Right atrium auricular region (tissue), 2 donors: ENCODE measurements around the gene ANKRD11. TPM values are rescaled to one million over a fixed set of nuclear protein-coding genes. Genes with fewer than 3 reads are reported as not detected.
A peak's percentile ranks its signal among the peaks of the same experiment; 100 is the strongest.
"Not testable (repeated sequence)": the region's sequence is repeated elsewhere in the genome, so short reads cannot be mapped to it uniquely, and the experiment has no call there.

Experiments used
- DNase-seq: peaks from one replicate; pipeline ENCODE4 v3.0.0-alpha.2; 2019; ENCODE audit warnings: low spot score
- H3K27ac ChIP-seq, 2 donors: fragments of 200-600 bp; sonication (generic); 1 replicate in 1 of 2; 2 replicates in 1 of 2; pipeline ENCODE4 v1.5.1; 2016 to 2019
- H3K27me3 ChIP-seq, 2 donors: fragments of 200-600 bp; sonication (generic); one replicate each; pipeline versions ENCODE4 v1.5.1 to v1.6.0; 2017 to 2019
- H3K36me3 ChIP-seq: fragments of 200-600 bp; sonication (generic); one replicate; pipeline ENCODE4 v1.5.1; 2016
- H3K4me1 ChIP-seq, 2 donors: fragments of 200-600 bp; sonication (generic); one replicate each; pipeline versions ENCODE4 v1.5.1 to v1.6.0; 2017 to 2019
- H3K4me3 ChIP-seq, 2 donors: fragments of 200-600 bp; sonication (generic); 1 replicate in 1 of 2; 2 replicates in 1 of 2; pipeline ENCODE4 v1.5.1; 2017 to 2019; ENCODE audit warnings: mild to moderate bottlenecking in 1 of 2, moderate library complexity in 1 of 2
- H3K9me3 ChIP-seq, 2 donors: fragments of 200-600 bp; sonication (generic); one replicate each; pipeline ENCODE4 v1.5.1; 2019
- total RNA-seq, 2 donors: library from RNA; depleted of rRNA; stranded (reverse); fragments of >200 nt; gene quantifications; one replicate each; pipeline ENCODE4 v1.1.0, GENCODE V29; 2016
- TF ChIP-seq, protein P1 (sequence below), 2 donors: fragments of 200-600 bp; sonication (generic); IDR thresholded peaks; one replicate each; pipeline ENCODE4 v1.5.1; 2019; ENCODE audit warnings: antibody characterized with exemption in 2 of 2

The ANKRD11 gene
- total RNA-seq, 2 donors from 2014 or later = 55.2 to 68.1 TPM

- no peak overlapping the region for H3K27ac ChIP-seq
- H3K4me3 ChIP-seq = no peak overlapping the region
- H3K36me3 ChIP-seq = no peaks in the 10 kb centered on the region
- no peaks in the 10 kb centered on the region for H3K9me3 ChIP-seq
- no peaks in the 10 kb centered on the region for H3K27me3 ChIP-seq
- no peak for DNase-seq
- TF ChIP-seq, protein P1, sequence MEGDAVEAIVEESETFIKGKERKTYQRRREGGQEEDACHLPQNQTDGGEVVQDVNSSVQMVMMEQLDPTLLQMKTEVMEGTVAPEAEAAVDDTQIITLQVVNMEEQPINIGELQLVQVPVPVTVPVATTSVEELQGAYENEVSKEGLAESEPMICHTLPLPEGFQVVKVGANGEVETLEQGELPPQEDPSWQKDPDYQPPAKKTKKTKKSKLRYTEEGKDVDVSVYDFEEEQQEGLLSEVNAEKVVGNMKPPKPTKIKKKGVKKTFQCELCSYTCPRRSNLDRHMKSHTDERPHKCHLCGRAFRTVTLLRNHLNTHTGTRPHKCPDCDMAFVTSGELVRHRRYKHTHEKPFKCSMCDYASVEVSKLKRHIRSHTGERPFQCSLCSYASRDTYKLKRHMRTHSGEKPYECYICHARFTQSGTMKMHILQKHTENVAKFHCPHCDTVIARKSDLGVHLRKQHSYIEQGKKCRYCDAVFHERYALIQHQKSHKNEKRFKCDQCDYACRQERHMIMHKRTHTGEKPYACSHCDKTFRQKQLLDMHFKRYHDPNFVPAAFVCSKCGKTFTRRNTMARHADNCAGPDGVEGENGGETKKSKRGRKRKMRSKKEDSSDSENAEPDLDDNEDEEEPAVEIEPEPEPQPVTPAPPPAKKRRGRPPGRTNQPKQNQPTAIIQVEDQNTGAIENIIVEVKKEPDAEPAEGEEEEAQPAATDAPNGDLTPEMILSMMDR (IDR thresholded peaks at IDR 0.05) = no peak
- peaks cover 0 to 46% of the 10 kb centered on the region in 2 donors for H3K4me1 ChIP-seq
These were observed 33.9 kb downstream of the ANKRD11 start for GRCh38 chr16:89456419-89456959.

DNA sequence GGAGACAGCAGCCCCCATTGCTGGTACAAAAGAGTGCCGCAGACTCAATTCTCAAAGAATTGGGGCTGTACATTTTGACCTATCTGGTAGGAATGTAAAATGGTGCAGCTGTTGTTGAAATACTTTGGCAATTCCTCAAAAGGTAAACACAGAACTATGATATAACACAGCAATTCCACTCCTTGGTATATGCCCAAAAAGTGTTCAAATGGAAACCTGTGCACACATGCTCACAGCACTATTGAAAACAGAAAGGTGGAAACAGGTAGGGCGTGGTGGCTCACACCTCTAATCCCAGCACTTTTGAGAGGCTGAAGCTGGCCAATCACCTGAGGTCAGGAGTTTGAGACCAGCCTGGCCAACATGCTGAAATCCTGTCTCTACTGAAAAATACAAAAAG, 34.7 kb downstream of the ANKRD11 start:
- DNase-seq = no peak
- Histone ChIP-seq H3K27ac (no peak overlapping the region), H3K27me3 (no peaks in the 10 kb centered on the region), H3K9me3 (no peaks in the 10 kb centered on the region), H3K4me3 (no peak overlapping the region), H3K36me3 (no peaks in the 10 kb centered on the region), H3K4me1 (peaks cover 0 to 43% of the 10 kb centered on the region in 2 donors)
- TF ChIP-seq, protein P1 (IDR thresholded peaks at IDR 0.05) = no peak

- DNase-seq = no peak
- no peaks in the 10 kb centered on the region for H3K27me3 ChIP-seq
- H3K36me3 ChIP-seq = no peaks in the 10 kb centered on the region
- H3K4me3 ChIP-seq = no peak overlapping the region
- TF ChIP-seq, protein P1 (IDR thresholded peaks at IDR 0.05) = no peak
- H3K9me3 ChIP-seq = no peaks in the 10 kb centered on the region
- H3K27ac ChIP-seq = no peak overlapping the region
- peaks cover 0 to 42% of the 10 kb centered on the region in 2 donors for H3K4me1 ChIP-seq
These were observed 35.2 kb downstream of the ANKRD11 start for GRCh38 chr16:89455178-89455577.

- H3K9me3 ChIP-seq, DNase-seq, H3K4me3 ChIP-seq, H3K27me3 ChIP-seq, H3K36me3 ChIP-seq, H3K27ac ChIP-seq: not testable (repeated sequence)
- H3K4me1 ChIP-seq = peaks cover 0 to 37% of the 10 kb centered on the region in 2 donors
These were observed 35.8 kb downstream of the ANKRD11 start for GRCh38 chr16:89454378-89455125.

DNA sequence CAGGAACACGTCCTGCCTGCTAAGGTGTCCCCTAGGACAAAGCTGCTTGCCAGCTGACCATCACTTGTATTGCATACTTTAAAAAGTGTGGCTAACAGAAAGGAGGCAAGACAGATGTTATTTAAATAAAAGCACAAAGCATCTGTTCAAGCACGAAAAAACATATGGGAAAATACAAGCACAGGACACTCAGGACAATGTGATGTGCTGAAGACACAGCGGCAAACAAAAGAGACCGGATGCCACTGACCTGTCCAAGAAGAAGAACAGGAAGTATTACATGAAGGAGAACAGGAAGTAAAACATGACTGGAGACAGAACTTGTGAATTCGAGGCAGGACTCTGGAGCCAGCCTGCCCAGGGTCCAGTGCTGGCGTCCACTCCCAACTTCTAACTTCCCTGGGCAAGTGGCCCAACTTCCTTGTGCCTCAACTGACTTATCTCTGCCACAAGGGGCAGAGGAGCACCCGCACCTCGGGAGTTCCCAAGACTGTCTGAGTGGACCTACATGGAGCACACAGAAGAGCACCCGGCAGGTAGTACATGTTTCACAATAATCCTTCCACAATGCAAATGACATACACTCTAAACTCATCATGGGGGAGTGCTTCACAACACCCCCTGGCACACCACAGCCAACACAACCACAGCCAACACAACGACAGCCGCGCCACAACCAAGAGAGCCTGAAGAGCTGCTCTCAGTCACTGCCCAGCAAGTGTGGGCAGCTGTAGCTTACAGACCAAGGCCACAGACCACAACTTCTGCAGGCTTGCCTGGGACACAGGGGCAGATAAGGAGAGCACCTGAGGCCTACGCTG, 36.6 kb downstream of the ANKRD11 start:
- no peak for DNase-seq
- TF ChIP-seq, protein P1 (IDR thresholded peaks at IDR 0.05) = peak in 1 of 2 donors; percentile 42
- Histone ChIP-seq H3K9me3 (no peaks in the 10 kb centered on the region), H3K27me3 (no peaks in the 10 kb centered on the region), H3K4me3 (no peak overlapping the region), H3K4me1 (peaks cover 0 to 34% of the 10 kb centered on the region in 2 donors), H3K27ac (no peak overlapping the region), H3K36me3 (no peaks in the 10 kb centered on the region)

GRCh38 chr16:89452925-89453324, 37.4 kb downstream of the ANKRD11 start:
- Histone ChIP-seq H3K4me3 (no peak overlapping the region), H3K9me3 (no peaks in the 10 kb centered on the region), H3K4me1 (peaks cover 0 to 38% of the 10 kb centered on the region in 2 donors), H3K36me3 (no peaks in the 10 kb centered on the region), H3K27me3 (no peaks in the 10 kb centered on the region), H3K27ac (no peak overlapping the region)
- TF ChIP-seq, protein P1 (IDR thresholded peaks at IDR 0.05) = no peak
- DNase-seq = no peak
